Measurements from ENCODE around the gene PAWR. TPM values are rescaled to one million over a fixed set of nuclear protein-coding genes. Genes with fewer than 3 reads are reported as not detected.
A peak's percentile ranks its signal among the peaks of the same experiment; 100 is the strongest.

PAWR gene
- total and polyA plus RNA-seq, 2 of the 13 experiments (the other 11 are each of a cell fraction or from before 2014, with no cell fraction given) = 29.1 to 36.1 TPM

DNA sequence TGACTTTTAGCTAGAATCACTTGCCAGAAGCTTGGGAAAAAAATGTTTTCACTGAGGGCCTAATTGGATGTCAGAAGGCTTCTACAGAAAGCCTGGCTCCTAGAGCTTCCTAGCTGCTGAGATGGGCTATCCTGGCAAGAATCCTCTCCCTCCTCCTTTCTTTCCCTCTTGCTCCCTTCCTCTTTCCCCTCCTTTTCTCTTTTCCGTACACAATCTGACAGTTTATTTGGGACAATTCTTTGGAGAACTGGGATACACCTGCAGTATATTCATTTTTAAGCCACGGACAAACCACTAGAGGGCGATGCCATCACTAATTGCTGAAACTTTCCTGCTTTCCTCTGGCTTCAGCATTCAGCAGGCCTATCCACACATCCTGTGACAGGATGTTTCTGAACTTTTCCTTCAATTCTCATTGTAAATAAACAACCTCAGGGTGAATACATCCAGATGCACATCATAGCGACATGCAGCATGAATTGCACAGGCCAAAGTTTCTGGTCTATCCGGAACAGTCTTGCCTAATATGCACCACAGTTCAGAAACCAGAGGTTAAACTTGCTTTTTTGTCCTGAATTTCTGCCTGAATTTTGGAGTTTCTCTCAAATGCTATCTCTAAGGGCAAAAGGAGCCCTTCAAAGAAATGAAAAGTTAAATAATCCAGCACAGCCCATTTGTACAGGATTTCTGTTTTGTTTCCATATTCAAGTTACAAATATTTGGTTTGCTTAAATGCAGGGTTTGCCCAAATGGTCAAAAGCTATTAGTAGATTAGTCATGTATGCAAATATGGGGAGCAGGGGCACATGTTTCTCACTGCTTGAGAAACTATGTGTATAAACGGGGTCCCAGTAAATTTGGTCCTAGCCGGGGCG, 142.8 kb downstream of the PAWR start (continued):
- TF ChIP-seq HCFC1 (IDR thresholded peaks at IDR 0.05; ENCODE audit: low read depth, low read length) (no peak), ZNF543 (CRISPR knock-in tag; IDR thresholded peaks at IDR 0.05) (peak; percentile 57; the same call in 1 of the 2 replicates), HNF1B (CRISPR knock-in tag; IDR thresholded peaks at IDR 0.05) (peak; percentile 24; the same call in 1 of the 2 replicates), RXRB (CRISPR knock-in tag; IDR thresholded peaks at IDR 0.05; ENCODE audit: borderline replicate concordance) (peak; percentile 92), ATAD3A (CRISPR knock-in tag; IDR thresholded peaks at IDR 0.05) (no peak), ZNF792 (CRISPR knock-in tag; IDR thresholded peaks at IDR 0.05) (no peak; the same call in 1 of the 2 replicates), ZNF317 (CRISPR knock-in tag; IDR thresholded peaks at IDR 0.05) (no peak; the same call in 1 of the 2 replicates), JARID2 (CRISPR knock-in tag; IDR thresholded peaks at IDR 0.05; ENCODE audit: insufficient replicate concordance) (no peak), ZNF430 (CRISPR knock-in tag; IDR thresholded peaks at IDR 0.05) (no peak), NPAS2 (CRISPR knock-in tag; IDR thresholded peaks at IDR 0.05; ENCODE audit: borderline replicate concordance) (no peak), ZBTB40 (IDR thresholded peaks at IDR 0.05) (no peak), ZBTB40 (CRISPR knock-in tag; IDR thresholded peaks at IDR 0.05) (no peak), ZNF619 (CRISPR knock-in tag; IDR thresholded peaks at IDR 0.05) (no peak), ZZZ3 (CRISPR knock-in tag; IDR thresholded peaks at IDR 0.05; ENCODE audit: borderline replicate concordance) (no peak), IRX3 (CRISPR knock-in tag; IDR thresholded peaks at IDR 0.05; ENCODE audit: borderline replicate concordance, low read depth) (no peak), SP2 (CRISPR knock-in tag; IDR thresholded peaks at IDR 0.05) (no peak), ZC3H13 (CRISPR knock-in tag; IDR thresholded peaks at IDR 0.05) (no peak), TEAD2 (CRISPR knock-in tag; IDR thresholded peaks at IDR 0.05) (no peak)
- TF ChIP-seq, protein P1, sequence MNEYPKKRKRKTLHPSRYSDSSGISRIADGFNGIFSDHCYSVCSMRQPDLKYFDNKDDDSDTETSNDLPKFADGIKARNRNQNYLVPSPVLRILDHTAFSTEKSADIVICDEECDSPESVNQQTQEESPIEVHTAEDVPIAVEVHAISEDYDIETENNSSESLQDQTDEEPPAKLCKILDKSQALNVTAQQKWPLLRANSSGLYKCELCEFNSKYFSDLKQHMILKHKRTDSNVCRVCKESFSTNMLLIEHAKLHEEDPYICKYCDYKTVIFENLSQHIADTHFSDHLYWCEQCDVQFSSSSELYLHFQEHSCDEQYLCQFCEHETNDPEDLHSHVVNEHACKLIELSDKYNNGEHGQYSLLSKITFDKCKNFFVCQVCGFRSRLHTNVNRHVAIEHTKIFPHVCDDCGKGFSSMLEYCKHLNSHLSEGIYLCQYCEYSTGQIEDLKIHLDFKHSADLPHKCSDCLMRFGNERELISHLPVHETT (CRISPR knock-in tag; conservative IDR thresholded peaks at IDR 0.05) = no peak
